Right atrium auricular region (tissue), 2 donors: ENCODE measurements around the gene RNF123. TPM values are rescaled to one million over a fixed set of nuclear protein-coding genes. Genes with fewer than 3 reads are reported as not detected.

Experiments used
- DNase-seq: peaks from one replicate; pipeline ENCODE4 v3.0.0-alpha.2; 2019; ENCODE audit warnings: low spot score
- H3K27ac ChIP-seq, 2 donors: fragments of 200-600 bp; sonication (generic); 1 replicate in 1 of 2; 2 replicates in 1 of 2; pipeline ENCODE4 v1.5.1; 2016 to 2019
- H3K27me3 ChIP-seq, 2 donors: fragments of 200-600 bp; sonication (generic); one replicate each; pipeline versions ENCODE4 v1.5.1 to v1.6.0; 2017 to 2019
- H3K36me3 ChIP-seq: fragments of 200-600 bp; sonication (generic); one replicate; pipeline ENCODE4 v1.5.1; 2016
- H3K4me1 ChIP-seq, 2 donors: fragments of 200-600 bp; sonication (generic); one replicate each; pipeline versions ENCODE4 v1.5.1 to v1.6.0; 2017 to 2019
- H3K4me3 ChIP-seq, 2 donors: fragments of 200-600 bp; sonication (generic); 1 replicate in 1 of 2; 2 replicates in 1 of 2; pipeline ENCODE4 v1.5.1; 2017 to 2019; ENCODE audit warnings: mild to moderate bottlenecking in 1 of 2, moderate library complexity in 1 of 2
- H3K9me3 ChIP-seq, 2 donors: fragments of 200-600 bp; sonication (generic); one replicate each; pipeline ENCODE4 v1.5.1; 2019
- total RNA-seq, 2 donors: library from RNA; depleted of rRNA; stranded (reverse); fragments of >200 nt; gene quantifications; one replicate each; pipeline ENCODE4 v1.1.0, GENCODE V29; 2016
- TF ChIP-seq, protein P1 (sequence below), 2 donors: fragments of 200-600 bp; sonication (generic); IDR thresholded peaks; one replicate each; pipeline ENCODE4 v1.5.1; 2019; ENCODE audit warnings: antibody characterized with exemption in 2 of 2

RNF123 gene
- total RNA-seq, 2 donors from 2014 or later: 29.1 to 29.8 TPM

DNA sequence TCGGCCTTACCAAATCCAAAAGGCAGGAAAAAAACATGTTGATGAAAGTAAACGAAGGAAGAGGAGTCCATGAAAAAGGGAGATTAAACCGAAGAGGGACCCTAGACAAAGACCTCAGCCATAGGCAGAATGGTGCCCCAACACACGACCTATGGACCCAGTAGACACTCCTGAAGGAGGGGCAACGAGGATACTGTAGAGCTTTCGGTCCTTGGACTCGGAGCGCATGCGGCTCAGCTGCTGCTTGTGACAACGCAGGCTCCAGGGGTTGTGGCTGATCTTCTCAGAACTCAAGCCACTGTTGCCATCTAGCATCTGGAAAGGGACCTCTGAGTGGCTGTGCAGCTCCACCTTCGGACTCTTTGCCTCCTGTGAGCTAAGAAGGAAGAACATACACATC is 43.2 kb downstream of the RNF123 start:
- no peaks in the 10 kb centered on the region for H3K9me3 ChIP-seq
- no peak overlapping the region for H3K4me3 ChIP-seq
- H3K27me3 ChIP-seq: no peaks in the 10 kb centered on the region
- peaks cover 76% of the 10 kb centered on the region for H3K36me3 ChIP-seq
- no peak for DNase-seq
- no peak overlapping the region for H3K27ac ChIP-seq
- TF ChIP-seq, protein P1, sequence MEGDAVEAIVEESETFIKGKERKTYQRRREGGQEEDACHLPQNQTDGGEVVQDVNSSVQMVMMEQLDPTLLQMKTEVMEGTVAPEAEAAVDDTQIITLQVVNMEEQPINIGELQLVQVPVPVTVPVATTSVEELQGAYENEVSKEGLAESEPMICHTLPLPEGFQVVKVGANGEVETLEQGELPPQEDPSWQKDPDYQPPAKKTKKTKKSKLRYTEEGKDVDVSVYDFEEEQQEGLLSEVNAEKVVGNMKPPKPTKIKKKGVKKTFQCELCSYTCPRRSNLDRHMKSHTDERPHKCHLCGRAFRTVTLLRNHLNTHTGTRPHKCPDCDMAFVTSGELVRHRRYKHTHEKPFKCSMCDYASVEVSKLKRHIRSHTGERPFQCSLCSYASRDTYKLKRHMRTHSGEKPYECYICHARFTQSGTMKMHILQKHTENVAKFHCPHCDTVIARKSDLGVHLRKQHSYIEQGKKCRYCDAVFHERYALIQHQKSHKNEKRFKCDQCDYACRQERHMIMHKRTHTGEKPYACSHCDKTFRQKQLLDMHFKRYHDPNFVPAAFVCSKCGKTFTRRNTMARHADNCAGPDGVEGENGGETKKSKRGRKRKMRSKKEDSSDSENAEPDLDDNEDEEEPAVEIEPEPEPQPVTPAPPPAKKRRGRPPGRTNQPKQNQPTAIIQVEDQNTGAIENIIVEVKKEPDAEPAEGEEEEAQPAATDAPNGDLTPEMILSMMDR (IDR thresholded peaks at IDR 0.05): no peak
- no peaks in the 10 kb centered on the region for H3K4me1 ChIP-seq

DNA sequence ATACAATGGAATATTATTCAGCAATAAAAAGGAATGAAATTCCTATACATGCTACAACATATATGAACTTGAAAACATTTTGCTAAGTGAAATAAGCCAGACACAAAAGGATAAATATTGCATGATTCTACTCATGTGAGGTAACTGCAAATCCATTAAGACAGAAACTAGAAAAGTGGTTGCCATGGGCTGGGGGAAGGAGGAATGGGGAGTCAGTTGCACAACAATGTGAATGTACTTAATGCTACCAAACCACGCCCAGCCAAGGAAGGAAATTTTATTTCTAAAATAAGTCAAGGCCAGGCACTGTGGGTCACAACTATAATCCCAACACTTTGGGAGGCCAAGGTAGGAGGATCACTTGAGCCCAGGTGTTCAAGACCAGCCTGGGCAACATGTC is 44.2 kb downstream of the RNF123 start:
- Histone ChIP-seq H3K9me3 (no peaks in the 10 kb centered on the region), H3K4me3 (no peak overlapping the region), H3K36me3 (peaks cover 77% of the 10 kb centered on the region), H3K27ac (no peak overlapping the region), H3K4me1 (no peaks in the 10 kb centered on the region), H3K27me3 (no peaks in the 10 kb centered on the region)
- TF ChIP-seq, protein P1 (IDR thresholded peaks at IDR 0.05): no peak
- DNase-seq: no peak

DNA sequence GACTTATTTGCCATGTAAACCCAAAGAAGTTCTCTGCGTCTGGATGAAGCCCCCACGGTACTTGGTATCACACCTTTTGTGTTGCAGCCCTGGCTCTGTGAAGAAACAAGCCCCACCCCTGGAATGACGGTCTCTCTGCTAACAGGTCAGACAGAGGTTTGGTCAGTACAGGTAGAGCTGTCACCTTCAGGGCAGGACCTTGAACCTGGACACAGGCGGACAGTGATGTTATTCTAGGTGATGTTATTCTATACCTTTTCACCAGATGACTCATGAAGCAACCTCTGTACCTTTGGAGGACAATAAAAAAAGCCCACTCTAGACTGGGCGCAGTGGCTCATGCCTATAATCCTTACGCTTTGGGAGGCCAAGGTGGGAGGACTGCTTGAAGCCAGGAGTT is 45.4 kb downstream of the RNF123 start:
- no peaks in the 10 kb centered on the region for H3K9me3 ChIP-seq
- H3K4me1 ChIP-seq: no peaks in the 10 kb centered on the region
- no peak overlapping the region for H3K4me3 ChIP-seq
- TF ChIP-seq, protein P1 (IDR thresholded peaks at IDR 0.05): no peak
- H3K27me3 ChIP-seq: no peaks in the 10 kb centered on the region
- H3K27ac ChIP-seq: no peak overlapping the region
- H3K36me3 ChIP-seq: peaks cover 79% of the 10 kb centered on the region
- DNase-seq: no peak

DNA sequence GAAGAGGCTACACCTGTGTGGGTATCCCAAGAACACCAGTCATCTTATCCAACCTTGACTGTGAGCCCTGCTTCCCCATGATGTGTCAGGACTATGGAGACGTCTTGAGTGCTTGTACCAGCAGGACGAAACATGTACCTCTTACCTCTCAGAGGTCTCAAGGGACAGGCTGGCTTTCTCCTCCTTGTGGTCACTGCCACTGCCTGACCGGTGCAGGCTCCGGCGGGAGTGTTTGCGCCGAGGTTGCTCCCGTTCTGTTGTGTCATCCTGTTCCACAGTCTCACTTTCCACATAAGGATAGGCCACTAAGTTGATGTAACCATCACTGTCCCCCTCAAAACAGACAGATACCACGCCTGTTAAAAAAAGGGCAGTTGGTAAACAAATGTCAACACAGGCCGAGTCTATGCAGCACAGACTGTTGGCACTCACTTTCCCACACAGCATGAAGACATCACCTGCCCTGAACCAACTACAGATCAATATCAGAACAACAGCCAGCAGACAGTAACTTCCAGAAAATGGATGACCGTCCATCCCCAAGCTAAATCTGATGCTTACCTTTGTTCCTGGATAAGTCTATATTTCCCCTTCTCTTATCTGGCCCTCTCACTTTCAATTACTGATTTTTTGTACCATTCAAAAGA is 48.8 kb downstream of the RNF123 start:
- Histone ChIP-seq H3K4me3 (no peak overlapping the region), H3K36me3 (peaks cover 53% of the 10 kb centered on the region), H3K9me3 (no peaks in the 10 kb centered on the region), H3K27me3 (no peaks in the 10 kb centered on the region), H3K4me1 (no peaks in the 10 kb centered on the region), H3K27ac (no peak overlapping the region)
- TF ChIP-seq, protein P1 (IDR thresholded peaks at IDR 0.05): no peak
- DNase-seq: no peak

DNA sequence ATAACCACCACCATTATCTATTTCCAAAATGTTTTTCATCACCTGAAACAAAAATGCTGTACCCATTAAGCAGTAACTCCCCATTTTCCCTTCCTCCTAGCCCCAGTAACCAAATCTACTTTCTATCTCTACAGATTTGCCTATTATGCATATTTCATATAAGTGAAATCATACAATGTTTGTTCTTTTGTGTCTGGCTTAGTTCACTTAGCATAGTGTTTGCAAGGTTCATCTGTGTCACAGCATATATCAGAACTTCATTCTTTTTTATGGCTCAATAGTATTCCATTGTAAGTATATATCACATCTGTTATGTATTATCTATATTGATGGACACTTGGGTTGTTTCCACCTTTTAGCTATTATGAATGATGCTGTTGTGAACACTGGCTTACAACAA is 51.1 kb downstream of the RNF123 start:
- H3K4me3 ChIP-seq: no peak overlapping the region
- no peaks in the 10 kb centered on the region for H3K4me1 ChIP-seq
- peaks cover 33% of the 10 kb centered on the region for H3K36me3 ChIP-seq
- H3K9me3 ChIP-seq: no peaks in the 10 kb centered on the region
- no peak overlapping the region for H3K27ac ChIP-seq
- no peaks in the 10 kb centered on the region for H3K27me3 ChIP-seq
- DNase-seq: no peak
- TF ChIP-seq, protein P1 (IDR thresholded peaks at IDR 0.05): no peak

DNA sequence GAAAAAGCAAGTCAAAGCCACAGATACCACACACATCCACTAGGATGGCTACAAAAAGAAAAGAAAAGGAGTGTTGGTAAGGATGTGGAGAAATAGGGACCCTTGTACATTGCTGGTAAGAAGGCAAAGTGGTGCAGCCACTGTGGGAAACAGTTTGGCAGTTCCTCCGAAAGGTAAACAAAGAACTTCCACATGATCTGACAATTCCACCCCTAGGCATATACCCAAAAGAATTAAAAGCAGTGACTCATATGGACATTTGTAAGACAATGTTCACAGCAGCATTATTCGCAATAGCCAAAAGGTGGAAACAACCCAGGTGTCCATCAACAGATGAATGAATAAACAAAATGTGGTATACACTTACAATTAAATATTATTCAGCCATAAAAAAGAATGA is 56.6 kb downstream of the RNF123 start:
- Histone ChIP-seq H3K9me3 (no peaks in the 10 kb centered on the region), H3K27me3 (no peaks in the 10 kb centered on the region), H3K4me1 (no peaks in the 10 kb centered on the region), H3K27ac (no peak overlapping the region), H3K36me3 (peaks cover 25% of the 10 kb centered on the region), H3K4me3 (no peak overlapping the region)
- TF ChIP-seq, protein P1 (IDR thresholded peaks at IDR 0.05): no peak
- no peak for DNase-seq
